SJCRH30 (cell line): ENCODE data around the gene PLEKHG4. TPM values are rescaled to one million over a fixed set of nuclear protein-coding genes. Genes with fewer than 3 reads are reported as not detected.

ENCODE experiments used
- DNase-seq, 2 experiments: peaks; one replicate each; pipeline ENCODE4 v3.0.0-alpha.2; 2015 to 2020
- H3K27ac ChIP-seq: fragments of 250-450 bp; sonication (Bioruptor Pico); 2 replicates; pipeline ENCODE4 v1.5.1; 2020; ENCODE audit warnings: mild to moderate bottlenecking, moderate library complexity
- H3K27me3 ChIP-seq: fragments of 250-450 bp; sonication (Bioruptor Pico); 2 replicates; pipeline ENCODE4 v1.5.1; 2020; ENCODE audit warnings: mild to moderate bottlenecking, moderate library complexity
- H3K36me3 ChIP-seq: fragments of 250-450 bp; sonication (Bioruptor Pico); 2 replicates; pipeline ENCODE4 v1.5.1; 2020; ENCODE audit warnings: mild to moderate bottlenecking, moderate library complexity
- H3K4me1 ChIP-seq: fragments of 250-450 bp; sonication (Bioruptor Pico); 2 replicates; pipeline ENCODE4 v1.5.1; 2020; ENCODE audit warnings: mild to moderate bottlenecking, moderate library complexity
- H3K4me3 ChIP-seq: fragments of 250-450 bp; sonication (Bioruptor Pico); 2 replicates; pipeline ENCODE4 v1.5.1; 2020; ENCODE audit warnings: mild to moderate bottlenecking, moderate library complexity
- H3K9me3 ChIP-seq: fragments of 250-450 bp; sonication (Bioruptor Pico); replicated peaks from 2 replicates; pipeline ENCODE4 v1.5.1; 2020; ENCODE audit warnings: mild to moderate bottlenecking, moderate library complexity
- total RNA-seq: library from RNA; depleted of rRNA; stranded (reverse); fragments of >200 nt; shearing (Covaris generic); gene quantifications from 2 replicates; pipeline ENCODE4 v1.2.3, GENCODE V29; 2014

The PLEKHG4 gene
- total RNA-seq, 1 experiment from 2014 or later: not detected

GRCh38 chr16:67240506-67240905 lies 38.8 kb upstream of the PLEKHG4 start:
- Histone ChIP-seq H3K4me1 (peaks cover 29% of the 10 kb centered on the region), H3K27ac (no peak overlapping the region), H3K4me3 (no peak overlapping the region), H3K27me3 (no peaks in the 10 kb centered on the region), H3K36me3 (peaks cover 14% of the 10 kb centered on the region), H3K9me3 (no peaks in the 10 kb centered on the region)
- no peak for DNase-seq

- no peak overlapping the region for H3K4me3 ChIP-seq
- no peaks in the 10 kb centered on the region for H3K27me3 ChIP-seq
- H3K36me3 ChIP-seq: peaks cover 12% of the 10 kb centered on the region
- peaks cover 29% of the 10 kb centered on the region for H3K4me1 ChIP-seq
- no peaks in the 10 kb centered on the region for H3K9me3 ChIP-seq
- peak; percentile 41 to 59 for DNase-seq
- peak overlapping the region; percentile 40 for H3K27ac ChIP-seq
Observed at GRCh38 chr16:67241008-67241900, 38.1 kb upstream of the PLEKHG4 start.

- peaks cover 29% of the 10 kb centered on the region for H3K4me1 ChIP-seq
- DNase-seq: no peak
- peaks cover 4% of the 10 kb centered on the region; the same call in 1 of the 2 replicates for H3K36me3 ChIP-seq
- H3K9me3 ChIP-seq: no peaks in the 10 kb centered on the region
- no peak overlapping the region for H3K4me3 ChIP-seq
- H3K27me3 ChIP-seq: no peaks in the 10 kb centered on the region
- H3K27ac ChIP-seq: no peak overlapping the region
Observed at GRCh38 chr16:67242138-67242730, 37.1 kb upstream of the PLEKHG4 start.

- no peaks in the 10 kb centered on the region for H3K9me3 ChIP-seq
- H3K4me3 ChIP-seq: no peak overlapping the region
- no peaks in the 10 kb centered on the region for H3K27me3 ChIP-seq
- H3K4me1 ChIP-seq: peaks cover 35% of the 10 kb centered on the region
- no peaks in the 10 kb centered on the region for H3K36me3 ChIP-seq
- DNase-seq: no peak
- H3K27ac ChIP-seq: no peak overlapping the region
Observed at GRCh38 chr16:67243481-67243880, 35.9 kb upstream of the PLEKHG4 start.

- Histone ChIP-seq H3K9me3 (no peaks in the 10 kb centered on the region), H3K27ac (peak overlapping the region; percentile 51), H3K4me3 (no peak overlapping the region), H3K36me3 (no peaks in the 10 kb centered on the region), H3K27me3 (no peaks in the 10 kb centered on the region), H3K4me1 (peaks cover 38% of the 10 kb centered on the region)
- peak; percentile 75 to 80 for DNase-seq
Observed at GRCh38 chr16:67244387-67245185, 34.7 kb upstream of the PLEKHG4 start.

GRCh38 chr16:67245186-67245585 lies 34.1 kb upstream of the PLEKHG4 start:
- DNase-seq: no peak
- peak overlapping the region; percentile 51 for H3K27ac ChIP-seq
- H3K27me3 ChIP-seq: no peaks in the 10 kb centered on the region
- H3K4me3 ChIP-seq: no peak overlapping the region; the same call in 1 of the 2 replicates
- H3K36me3 ChIP-seq: no peaks in the 10 kb centered on the region
- H3K9me3 ChIP-seq: no peaks in the 10 kb centered on the region
- peaks cover 41% of the 10 kb centered on the region for H3K4me1 ChIP-seq

- Histone ChIP-seq H3K27me3 (no peaks in the 10 kb centered on the region), H3K27ac (peak overlapping the region; percentile 67), H3K36me3 (no peaks in the 10 kb centered on the region), H3K4me1 (peaks cover 38% of the 10 kb centered on the region), H3K4me3 (peak overlapping the region; percentile 72), H3K9me3 (no peaks in the 10 kb centered on the region)
- DNase-seq: no peak
Observed at GRCh38 chr16:67245674-67246080, 33.7 kb upstream of the PLEKHG4 start.

GRCh38 chr16:67246081-67246755 lies 33.1 kb upstream of the PLEKHG4 start:
- H3K27me3 ChIP-seq: no peaks in the 10 kb centered on the region
- peak; percentile 92 for DNase-seq
- H3K4me1 ChIP-seq: peaks cover 34% of the 10 kb centered on the region
- H3K9me3 ChIP-seq: no peaks in the 10 kb centered on the region
- no peaks in the 10 kb centered on the region for H3K36me3 ChIP-seq
- peak overlapping the region; percentile 72 for H3K4me3 ChIP-seq
- peak overlapping the region; percentile 67 for H3K27ac ChIP-seq

- no peaks in the 10 kb centered on the region for H3K36me3 ChIP-seq
- peaks cover 30% of the 10 kb centered on the region for H3K4me1 ChIP-seq
- DNase-seq: peak; percentile 21 to 45
- no peaks in the 10 kb centered on the region for H3K9me3 ChIP-seq
- H3K27ac ChIP-seq: no peak overlapping the region; the same call in 1 of the 2 replicates
- H3K27me3 ChIP-seq: no peaks in the 10 kb centered on the region
- peak overlapping the region; percentile 72 for H3K4me3 ChIP-seq
Observed at GRCh38 chr16:67246756-67247191, 32.6 kb upstream of the PLEKHG4 start.

- Histone ChIP-seq H3K4me1 (peaks cover 30% of the 10 kb centered on the region), H3K4me3 (peak within 1 kb of the TSS; percentile 72)
- peak; percentile 98 for DNase-seq
Observed at GRCh38 chr16:67247192-67248072, 31.9 kb upstream of the PLEKHG4 start, which contains the start of gene FHOD1. Gene FHOD1, minus strand, starts transcription at chr16:67247481. Its CDS starts 71 bp downstream, at chr16:67247410.

GRCh38 chr16:67248073-67248400 lies 31.3 kb upstream of the PLEKHG4 start:
- no peaks in the 10 kb centered on the region for H3K9me3 ChIP-seq
- no peaks in the 10 kb centered on the region for H3K27me3 ChIP-seq
- H3K4me1 ChIP-seq: peaks cover 30% of the 10 kb centered on the region
- peak in 1 of 2 experiments; percentile 66 for DNase-seq
- peak overlapping the region; percentile 72 for H3K4me3 ChIP-seq
- no peaks in the 10 kb centered on the region for H3K36me3 ChIP-seq
- H3K27ac ChIP-seq: peak overlapping the region; percentile 18; the same call in 1 of the 2 replicates

More at GRCh38 chr16:67247192-67248072, 31.9 kb upstream of the PLEKHG4 start, which contains the start of gene FHOD1:
- H3K36me3 ChIP-seq: no peaks in the 10 kb centered on the region
- H3K27me3 ChIP-seq: no peaks in the 10 kb centered on the region
- H3K9me3 ChIP-seq: no peaks in the 10 kb centered on the region
- peak within 1 kb of the TSS; percentile 67; the same call in 1 of the 2 replicates for H3K27ac ChIP-seq

- no peaks in the 10 kb centered on the region for H3K9me3 ChIP-seq
- H3K36me3 ChIP-seq: no peaks in the 10 kb centered on the region
- peak within 1 kb of the TSS; percentile 72 for H3K4me3 ChIP-seq
- H3K4me1 ChIP-seq: peaks cover 30% of the 10 kb centered on the region
- H3K27me3 ChIP-seq: no peaks in the 10 kb centered on the region
- H3K27ac ChIP-seq: peak within 1 kb of the TSS; percentile 18; the same call in 1 of the 2 replicates
- peak; percentile 51 to 58 for DNase-seq
Observed at GRCh38 chr16:67248401-67249177, 30.7 kb upstream of the PLEKHG4 start, which contains the start of gene SLC9A5. Gene SLC9A5, plus strand, starts transcription at chr16:67248979. Its CDS starts 36 bp downstream, at chr16:67249015.
